BE2C (cell line): Measurements from ENCODE around the gene BMP6.

Experiments used
- DNase-seq: peaks from one replicate; pipeline ENCODE4 v3.0.0-alpha.2; 2020
- H3K27me3 ChIP-seq: fragments of 250-450 bp; sonication (Bioruptor Pico); 2 replicates; pipeline ENCODE4 v1.5.1; 2020; ENCODE audit warnings: mild to moderate bottlenecking
- H3K36me3 ChIP-seq: fragments of 250-450 bp; sonication (Bioruptor Pico); 2 replicates; pipeline ENCODE4 v1.5.1; 2020; ENCODE audit warnings: mild to moderate bottlenecking
- H3K4me1 ChIP-seq: fragments of 250-450 bp; sonication (Bioruptor Pico); 2 replicates; pipeline ENCODE4 v1.5.1; 2020
- H3K4me3 ChIP-seq: 2 replicates; pipeline ENCODE4 v1.5.1; 2011; ENCODE audit warnings: low read depth, low read length
- H3K9me3 ChIP-seq: fragments of 250-450 bp; sonication (Bioruptor Pico); 2 replicates; pipeline ENCODE4 v1.5.1; 2020
- CTCF ChIP-seq: IDR thresholded peaks from 2 replicates; pipeline ENCODE4 v1.5.1; 2012; ENCODE audit warnings: mild to moderate bottlenecking, low read depth, low read length

Gene BMP6

DNA sequence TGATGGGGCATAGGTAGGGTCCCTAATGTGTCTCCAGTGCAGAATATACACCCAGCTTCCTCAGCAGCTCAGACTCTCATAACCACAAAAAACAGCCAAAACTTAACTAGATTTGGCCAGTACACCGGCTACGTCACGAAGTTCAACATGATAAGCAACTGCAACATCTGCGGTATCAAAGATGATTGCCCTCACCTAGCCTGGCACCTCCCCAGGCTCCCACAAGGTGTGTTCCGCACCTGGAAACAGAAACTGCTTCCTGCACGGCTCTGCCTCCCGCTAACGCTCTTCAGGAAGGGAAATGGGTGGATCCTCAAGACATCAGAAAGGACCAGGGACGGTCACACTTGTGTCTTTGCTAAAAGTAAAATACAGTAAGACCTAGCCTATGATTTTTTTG lies 175.2 kb downstream of the BMP6 start:
- Histone ChIP-seq H3K9me3 (no peaks in the 10 kb centered on the region), H3K4me3 (no peak overlapping the region), H3K27me3 (no peaks in the 10 kb centered on the region), H3K4me1 (no peaks in the 10 kb centered on the region), H3K36me3 (peaks cover 77% of the 10 kb centered on the region)
- DNase-seq = no peak
- no peak for TF ChIP-seq CTCF

GRCh38 chr6:7901780-7902179 lies 175.9 kb downstream of the BMP6 start:
- H3K4me3 ChIP-seq = no peak overlapping the region
- H3K27me3 ChIP-seq = no peaks in the 10 kb centered on the region
- H3K9me3 ChIP-seq = no peaks in the 10 kb centered on the region
- TF ChIP-seq CTCF = no peak
- H3K36me3 ChIP-seq = peaks cover 71% of the 10 kb centered on the region
- no peaks in the 10 kb centered on the region for H3K4me1 ChIP-seq
- DNase-seq = no peak

DNA sequence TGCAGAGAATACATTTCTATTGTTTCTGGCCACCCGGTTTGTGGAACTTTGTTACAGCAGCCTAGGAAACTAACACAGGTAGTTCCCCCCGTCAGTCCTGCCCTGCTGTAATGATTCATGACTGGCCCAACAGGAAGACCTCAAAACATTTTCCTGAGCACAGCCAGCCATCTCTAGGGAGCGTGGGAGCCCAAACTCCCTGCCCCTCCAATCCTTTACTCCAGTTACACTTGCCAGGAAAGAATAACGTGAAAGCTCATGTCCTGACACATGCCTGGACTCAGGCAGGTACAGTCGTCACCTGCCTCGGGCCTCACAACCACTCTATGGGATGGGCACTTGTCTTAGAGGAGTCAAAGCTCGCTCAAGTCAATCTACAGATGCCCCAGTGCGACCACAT lies 176.3 kb downstream of the BMP6 start:
- DNase-seq = no peak
- TF ChIP-seq CTCF = no peak
- H3K27me3 ChIP-seq = no peaks in the 10 kb centered on the region
- no peaks in the 10 kb centered on the region for H3K4me1 ChIP-seq
- no peaks in the 10 kb centered on the region for H3K9me3 ChIP-seq
- peaks cover 72% of the 10 kb centered on the region for H3K36me3 ChIP-seq
- H3K4me3 ChIP-seq = no peak overlapping the region

- DNase-seq = no peak
- Histone ChIP-seq H3K4me3 (no peak overlapping the region), H3K27me3 (no peaks in the 10 kb centered on the region), H3K36me3 (peaks cover 73% of the 10 kb centered on the region), H3K4me1 (no peaks in the 10 kb centered on the region), H3K9me3 (no peaks in the 10 kb centered on the region)
- no peak for TF ChIP-seq CTCF
These were observed 177.0 kb downstream of the BMP6 start for GRCh38 chr6:7902867-7903266.

- no peaks in the 10 kb centered on the region for H3K27me3 ChIP-seq
- H3K9me3 ChIP-seq = no peaks in the 10 kb centered on the region
- H3K4me1 ChIP-seq = no peaks in the 10 kb centered on the region
- no peak for DNase-seq
- TF ChIP-seq CTCF = no peak
- no peak overlapping the region for H3K4me3 ChIP-seq
- H3K36me3 ChIP-seq = peaks cover 65% of the 10 kb centered on the region
These were observed 177.8 kb downstream of the BMP6 start for GRCh38 chr6:7903673-7904072.

- Histone ChIP-seq H3K4me3 (no peak overlapping the region), H3K9me3 (no peaks in the 10 kb centered on the region), H3K27me3 (no peaks in the 10 kb centered on the region; the same call in 1 of the 2 replicates), H3K36me3 (peaks cover 58% of the 10 kb centered on the region), H3K4me1 (no peaks in the 10 kb centered on the region)
- DNase-seq = no peak
- TF ChIP-seq CTCF = no peak
These were observed 178.9 kb downstream of the BMP6 start for GRCh38 chr6:7904654-7905319.
